RKO (cell line): ENCODE data around the gene MEGF6.

ENCODE experiments used
- DNase-seq: peaks from one replicate; pipeline ENCODE4 v3.0.0-alpha.2; 2016; ENCODE audit warnings: low spot score

MEGF6 gene

DNA sequence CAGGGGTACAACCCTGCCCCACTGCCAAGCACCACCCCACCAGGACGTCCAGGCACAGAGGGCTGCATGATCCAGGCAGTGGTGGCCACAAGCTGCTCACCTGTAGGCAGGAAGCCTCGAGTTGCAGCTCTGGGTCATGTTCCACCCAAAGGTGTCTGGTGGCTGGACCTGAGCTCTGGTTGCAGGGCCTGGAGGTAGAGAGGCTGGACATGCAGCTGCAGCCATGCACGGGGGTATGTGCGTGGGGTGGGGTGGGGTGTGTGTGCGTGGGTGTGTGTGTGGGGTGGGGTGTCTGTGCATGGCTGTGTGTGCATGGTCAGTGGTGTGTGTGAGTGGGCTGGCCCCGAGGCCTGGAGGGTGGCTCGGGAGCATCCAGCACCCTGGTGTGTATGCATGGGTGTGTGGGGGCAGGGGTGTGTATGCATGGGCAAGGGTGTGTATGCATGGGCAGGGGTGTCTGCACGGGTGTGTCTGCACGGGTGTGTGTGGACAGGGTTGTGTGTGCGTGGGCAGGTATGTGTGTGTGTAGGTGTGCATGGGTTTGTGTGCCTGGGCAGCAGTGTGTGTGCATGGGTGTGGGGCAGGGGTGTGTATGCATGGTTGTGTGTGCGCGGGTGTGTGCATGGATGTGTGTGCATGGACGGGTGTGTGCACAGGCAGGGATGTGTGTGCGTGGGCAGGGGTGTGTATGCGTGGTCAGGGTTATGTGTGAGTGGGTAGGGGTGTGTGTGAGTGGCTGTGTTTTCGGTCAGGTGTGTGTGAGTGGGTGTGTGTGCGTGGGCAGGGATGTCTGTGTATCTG is 141.3 kb downstream of the MEGF6 start:
- DNase-seq = no peak

DNA sequence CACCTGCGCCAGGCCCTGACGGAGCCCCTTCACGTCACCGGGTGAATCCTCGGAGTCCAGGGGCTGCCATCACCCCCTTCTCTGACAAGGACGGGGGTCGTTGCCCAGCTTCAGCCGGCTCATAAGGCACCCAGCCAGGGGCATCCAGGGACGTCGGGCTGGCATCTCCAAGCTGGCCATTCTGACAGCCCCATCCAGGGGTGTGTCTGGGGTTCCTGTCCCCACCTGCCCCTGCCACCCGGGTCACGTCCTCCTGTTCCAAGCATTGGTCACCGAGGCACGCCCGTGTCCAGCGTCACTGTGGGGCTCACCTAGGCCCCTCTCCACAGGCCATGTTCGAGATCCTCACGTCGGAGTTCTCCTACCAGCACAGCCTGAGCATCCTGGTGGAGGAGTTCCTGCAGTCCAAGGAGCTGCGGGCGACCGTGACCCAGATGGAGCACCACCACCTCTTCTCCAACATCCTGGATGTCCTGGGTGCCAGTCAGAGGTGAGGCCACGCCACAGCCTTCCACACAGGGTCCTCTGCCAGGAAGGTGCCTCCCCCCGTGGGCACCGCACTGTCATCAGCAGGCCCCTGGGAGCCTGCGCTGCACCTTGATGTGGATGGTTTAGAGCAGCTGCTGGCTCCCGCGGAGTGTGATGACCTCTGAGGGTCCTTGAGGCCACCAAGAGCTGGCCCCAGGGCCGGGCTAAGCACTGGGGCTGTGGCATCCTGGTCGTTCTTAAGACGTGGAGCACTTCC is 142.0 kb downstream of the MEGF6 start:
- DNase-seq = no peak

DNA sequence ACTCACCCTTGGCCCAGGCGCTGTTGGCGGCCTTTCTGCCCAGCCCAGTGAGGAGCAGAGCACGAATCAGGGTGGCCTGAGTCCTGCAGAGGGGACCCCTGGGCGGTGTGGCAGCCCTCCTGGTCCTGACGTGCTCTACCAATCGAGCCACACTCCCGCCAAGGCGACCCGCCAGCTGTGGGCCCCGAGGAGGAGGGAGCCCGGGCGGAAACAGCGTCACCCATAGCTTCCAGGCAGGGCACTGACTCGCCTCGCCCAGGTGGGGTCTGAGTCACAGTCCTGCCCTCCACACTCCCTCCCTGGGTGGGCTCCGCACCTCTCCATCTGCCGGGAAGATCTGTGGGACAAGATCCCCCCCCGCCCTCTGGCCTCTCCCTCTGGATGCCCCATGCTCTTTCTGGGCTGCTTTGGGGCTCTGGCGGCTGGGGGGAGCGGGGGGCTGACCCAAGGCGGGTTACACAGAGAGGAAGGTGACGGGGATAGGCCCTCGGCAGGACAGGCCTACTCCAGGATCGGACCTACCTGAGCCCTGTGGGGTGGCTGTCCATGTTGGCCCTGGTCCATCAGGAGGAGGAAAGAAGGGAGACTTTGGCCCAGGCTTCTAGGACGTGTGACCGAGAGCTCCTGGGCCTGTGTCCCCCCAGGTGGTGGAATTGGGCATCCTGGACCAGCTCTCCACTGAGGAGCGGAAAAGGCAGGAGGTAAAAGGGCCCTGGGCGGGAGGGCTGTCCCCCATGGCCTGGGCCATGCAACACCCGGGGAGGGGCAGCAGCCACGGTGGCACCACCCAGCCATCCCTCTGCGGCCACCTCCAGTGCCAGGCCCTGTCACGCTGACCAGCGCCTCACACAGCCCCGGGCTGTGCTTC is 142.8 kb downstream of the MEGF6 start:
- no peak for DNase-seq

DNA sequence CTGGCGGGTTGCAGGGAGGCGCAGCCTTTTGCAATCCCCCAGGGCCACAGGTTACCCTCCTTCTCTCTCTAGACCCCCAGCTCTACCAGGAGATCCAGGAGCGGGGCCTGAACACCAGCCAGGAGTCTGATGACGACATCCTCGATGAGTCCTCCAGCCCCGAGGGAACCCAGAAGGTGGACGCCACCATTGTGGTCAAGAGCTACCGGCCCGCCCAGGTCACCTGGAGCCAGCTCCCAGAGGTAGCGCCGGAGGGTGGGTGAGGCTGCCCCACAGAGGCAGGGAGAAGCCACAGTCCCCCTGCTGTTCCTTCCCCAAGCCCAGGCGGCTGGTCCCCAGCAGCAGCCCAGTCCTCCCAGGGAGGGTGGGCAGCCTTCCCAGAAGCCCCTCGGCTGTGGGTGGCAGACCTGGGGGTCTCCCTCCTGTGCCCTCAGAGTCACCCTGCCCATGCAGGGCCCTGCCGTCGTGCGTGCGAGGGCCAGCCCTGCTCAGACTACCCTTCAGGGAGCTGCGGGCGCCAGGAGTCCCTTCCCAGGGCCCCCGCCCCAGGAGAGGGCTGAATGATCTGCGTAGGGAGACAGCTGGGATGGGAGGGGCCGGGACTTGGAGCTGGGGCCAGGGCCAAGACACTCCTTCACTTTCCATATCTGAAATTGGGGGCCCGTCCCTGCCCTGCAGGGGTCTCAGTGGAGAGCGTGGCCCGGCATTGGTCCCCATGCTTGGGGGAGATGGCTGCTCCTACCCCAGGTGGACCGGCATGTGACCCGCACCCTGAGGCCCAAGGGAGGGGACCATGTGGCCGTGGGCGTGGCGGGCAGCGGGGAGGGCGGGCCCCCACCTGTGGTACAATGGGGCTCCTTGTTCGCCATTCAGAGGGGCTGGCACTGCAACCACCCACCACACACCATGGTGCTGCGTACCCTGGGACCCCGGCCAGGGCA is 143.9 kb downstream of the MEGF6 start:
- DNase-seq = no peak

DNA sequence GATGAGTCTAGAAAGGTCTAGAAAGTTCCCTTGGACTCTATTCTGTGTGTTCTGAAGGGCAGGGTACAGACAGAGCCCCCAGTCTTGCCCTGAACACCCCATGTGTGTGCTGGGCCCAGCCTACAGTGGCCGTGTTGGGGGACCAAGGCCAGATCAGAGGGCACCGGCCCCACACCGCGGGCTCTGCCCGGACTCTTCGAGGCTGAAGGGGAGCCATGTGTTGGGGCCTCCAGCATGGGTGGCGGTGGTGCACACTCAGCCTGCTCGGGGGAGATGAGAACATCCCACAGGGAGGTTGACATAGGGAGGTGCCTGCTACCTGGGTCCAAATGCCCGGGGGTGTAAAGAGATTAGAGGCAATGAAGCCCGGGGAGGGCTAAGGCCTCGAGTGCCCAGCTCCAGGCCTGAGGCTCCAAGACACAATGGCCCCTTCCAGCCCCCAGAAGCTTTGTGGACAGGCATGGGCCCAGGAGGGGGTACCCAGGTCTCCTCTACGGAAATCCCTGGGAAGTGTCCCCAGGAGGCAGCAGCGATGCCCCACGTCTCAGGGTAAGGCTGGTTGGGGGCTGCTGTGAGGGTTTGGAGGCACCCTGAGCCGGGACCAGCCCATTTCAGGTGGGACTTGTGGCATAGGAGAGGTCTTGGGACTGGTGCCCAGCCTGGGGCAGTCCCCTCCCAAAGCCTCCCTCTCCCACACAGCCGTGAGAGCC is 144.8 kb downstream of the MEGF6 start:
- DNase-seq = no peak

DNA sequence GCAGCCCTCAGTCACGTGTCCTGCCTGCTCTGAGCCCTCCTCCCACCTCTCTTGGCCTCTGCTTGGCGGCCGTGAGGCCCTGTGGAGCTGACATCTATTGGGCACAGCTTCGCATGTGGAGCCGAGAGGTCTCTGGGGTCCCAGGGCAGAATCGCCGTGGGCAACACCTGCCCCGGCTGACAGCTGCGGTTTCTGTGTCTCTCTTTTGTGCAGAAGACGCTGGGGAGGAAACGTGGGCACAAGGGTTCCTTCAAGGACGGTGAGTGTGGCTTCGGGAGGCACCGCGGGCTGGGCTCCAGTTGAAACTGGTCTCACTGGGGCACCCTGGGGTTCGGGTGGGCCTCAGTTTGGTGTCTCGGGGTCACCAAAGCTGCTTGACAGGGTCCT is 145.4 kb downstream of the MEGF6 start:
- no peak for DNase-seq

DNA sequence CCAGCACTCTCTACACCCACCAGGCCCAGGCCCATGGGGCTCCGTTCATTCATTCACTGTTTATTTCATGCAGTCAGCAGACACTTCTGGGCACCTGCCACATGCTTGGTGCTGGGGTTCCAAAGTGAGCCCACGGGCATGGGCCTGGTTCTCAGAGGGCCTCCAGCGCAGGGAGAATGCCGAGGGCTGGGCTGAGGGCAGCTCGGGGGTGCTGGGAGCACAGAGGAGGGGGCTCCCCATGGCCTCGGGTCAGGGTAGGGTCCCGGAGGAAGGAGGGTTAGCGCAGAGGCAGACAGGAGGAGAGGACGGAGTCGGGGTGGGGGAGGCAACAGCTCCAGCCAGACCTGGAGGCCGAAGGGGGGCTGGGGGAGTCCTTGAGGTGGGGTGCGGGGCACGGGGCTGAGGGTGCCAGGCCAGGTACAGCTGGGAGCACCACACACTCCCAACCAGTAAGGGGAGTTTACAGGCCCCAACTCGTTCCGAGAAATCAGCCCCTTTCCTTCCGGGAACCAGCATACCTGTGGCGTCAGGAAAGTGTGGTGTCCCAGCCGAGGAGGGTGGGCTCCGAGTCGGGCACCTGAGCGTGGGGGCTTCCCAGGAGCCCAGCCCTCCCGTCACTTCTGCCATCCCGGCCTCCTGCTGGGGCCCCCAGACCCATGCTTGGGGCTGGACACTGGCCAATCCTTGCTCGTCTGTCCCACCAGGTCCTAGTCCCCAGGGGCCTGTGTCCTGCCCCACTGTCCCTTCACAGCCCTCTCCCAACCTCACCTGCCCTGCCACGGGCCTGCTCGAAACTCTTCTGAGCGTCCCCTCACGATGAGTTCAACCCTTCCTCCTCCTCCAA is 146.0 kb downstream of the MEGF6 start:
- DNase-seq = no peak

DNA sequence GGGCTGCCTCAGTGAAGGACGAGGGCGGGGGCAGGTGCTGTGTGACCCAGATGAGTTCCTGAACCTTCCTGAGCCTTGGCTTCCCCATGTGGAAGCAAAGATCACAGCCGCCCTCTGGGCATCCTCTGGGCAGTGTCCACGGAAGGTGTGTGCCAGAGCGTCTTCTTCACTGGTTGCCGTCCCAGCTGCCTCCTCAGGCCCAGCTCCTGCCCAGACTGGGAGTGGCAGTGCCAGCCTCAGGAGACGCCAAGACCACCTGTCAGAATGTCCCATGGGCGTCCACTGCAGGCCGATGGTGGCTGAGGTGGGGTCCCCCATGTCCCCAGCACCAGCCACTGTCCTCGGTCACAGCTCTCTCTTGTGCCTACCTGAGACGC is 146.7 kb downstream of the MEGF6 start:
- no peak for DNase-seq

DNA sequence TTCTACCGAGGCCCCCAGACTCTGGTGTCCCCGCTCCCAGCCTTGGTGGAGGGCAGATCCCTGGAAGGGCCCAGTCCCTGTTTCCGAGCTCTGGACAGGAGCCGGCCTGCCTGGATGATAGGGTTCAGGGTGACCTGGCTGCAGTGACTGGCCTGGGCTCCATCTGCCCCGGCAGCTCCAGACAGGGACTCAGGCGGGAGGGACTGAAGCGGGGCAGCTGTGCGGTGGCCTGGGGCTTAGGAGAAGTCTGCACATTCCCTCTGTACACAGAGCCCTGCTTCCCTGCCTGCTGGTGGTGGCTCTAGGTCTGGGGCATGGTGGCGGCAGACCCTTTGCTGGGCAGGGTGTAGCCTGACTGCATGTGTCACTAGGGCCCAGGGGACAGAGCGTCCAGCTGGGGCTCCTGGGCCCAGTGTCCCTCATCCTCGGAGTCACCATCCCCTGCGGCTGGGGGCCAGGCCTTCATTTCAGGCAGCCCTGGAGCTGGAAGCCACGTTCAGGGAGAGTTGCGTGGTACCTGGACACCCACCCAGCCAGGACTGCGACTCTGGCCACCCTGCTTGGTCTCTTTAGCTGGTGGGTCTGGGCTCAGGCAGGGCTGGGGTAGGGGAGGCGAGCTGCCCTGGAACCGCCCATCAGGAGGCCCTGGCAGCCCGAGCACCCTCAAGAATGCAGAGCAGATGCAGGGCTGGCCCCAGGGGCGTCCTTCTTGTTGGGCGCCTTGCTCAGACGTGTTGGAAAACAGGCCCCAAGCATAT is 147.2 kb downstream of the MEGF6 start:
- no peak for DNase-seq

DNA sequence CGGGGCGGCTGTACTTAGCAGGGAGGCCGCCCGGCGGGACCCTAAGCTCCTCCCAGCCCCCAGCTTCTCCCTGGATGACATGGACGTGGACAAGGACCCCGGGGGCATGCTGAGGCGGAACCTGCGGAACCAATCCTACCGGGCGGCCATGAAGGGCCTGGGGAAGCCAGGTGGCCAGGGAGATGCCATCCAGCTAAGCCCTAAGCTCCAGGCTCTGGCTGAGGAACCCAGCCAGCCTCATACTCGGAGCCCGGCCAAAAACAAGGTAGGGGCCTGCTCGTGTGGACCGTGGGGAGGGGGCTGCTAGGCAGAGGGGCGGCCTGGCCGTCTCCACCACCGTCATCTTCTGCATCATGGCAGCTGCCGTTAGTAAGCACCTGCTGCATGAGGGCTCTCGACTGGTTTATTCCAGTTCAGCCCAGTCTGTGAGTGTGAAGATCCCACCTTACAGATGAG is 147.9 kb downstream of the MEGF6 start:
- DNase-seq = no peak

DNA sequence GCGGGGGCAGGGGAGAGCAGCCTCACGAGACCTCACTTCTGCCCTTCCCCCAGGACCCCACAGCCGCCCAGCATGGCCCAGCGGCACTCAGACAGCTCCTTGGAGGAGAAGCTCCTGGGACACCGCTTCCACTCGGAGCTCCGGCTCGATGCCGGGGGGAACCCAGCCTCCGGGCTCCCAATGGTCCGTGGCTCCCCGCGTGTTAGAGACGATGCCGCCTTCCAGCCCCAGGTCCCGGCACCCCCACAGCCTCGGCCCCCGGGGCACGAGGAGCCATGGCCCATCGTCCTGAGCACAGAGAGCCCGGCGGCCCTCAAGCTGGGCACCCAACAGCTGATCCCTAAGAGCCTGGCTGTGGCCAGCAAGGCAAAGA is 148.3 kb downstream of the MEGF6 start:
- no peak for DNase-seq

DNA sequence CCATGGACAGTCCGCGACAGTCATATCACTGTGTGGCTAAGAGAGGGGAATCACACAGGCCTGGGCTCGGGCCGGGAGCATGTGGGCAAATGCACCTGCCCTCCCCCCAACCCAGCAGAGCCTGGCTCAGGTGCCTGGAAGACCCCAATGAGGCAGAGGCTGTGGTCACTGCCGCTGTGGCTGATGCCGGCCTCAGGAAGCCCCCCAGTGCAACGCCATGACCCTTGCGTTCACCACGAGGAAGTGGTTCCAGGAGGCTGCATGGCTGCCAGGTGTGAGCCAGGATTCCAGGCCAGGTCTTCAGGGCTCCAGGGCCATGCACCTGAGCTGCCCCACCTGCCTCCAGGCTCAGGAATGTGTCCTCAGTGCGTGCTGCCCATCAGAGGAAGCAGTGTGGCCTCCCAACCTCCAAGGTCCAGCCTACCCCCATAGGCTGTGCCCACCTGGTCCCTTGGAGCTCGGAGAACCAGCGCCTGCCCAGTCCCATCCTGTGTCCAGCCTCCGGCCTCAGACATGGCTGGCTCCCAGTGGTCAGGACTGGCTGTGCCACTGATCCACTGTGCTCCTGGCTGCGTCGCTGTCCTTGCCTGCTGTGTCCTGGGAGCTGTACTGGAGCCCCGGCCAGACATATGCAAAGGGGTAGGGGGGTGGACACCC is 148.8 kb downstream of the MEGF6 start:
- DNase-seq = no peak

DNA sequence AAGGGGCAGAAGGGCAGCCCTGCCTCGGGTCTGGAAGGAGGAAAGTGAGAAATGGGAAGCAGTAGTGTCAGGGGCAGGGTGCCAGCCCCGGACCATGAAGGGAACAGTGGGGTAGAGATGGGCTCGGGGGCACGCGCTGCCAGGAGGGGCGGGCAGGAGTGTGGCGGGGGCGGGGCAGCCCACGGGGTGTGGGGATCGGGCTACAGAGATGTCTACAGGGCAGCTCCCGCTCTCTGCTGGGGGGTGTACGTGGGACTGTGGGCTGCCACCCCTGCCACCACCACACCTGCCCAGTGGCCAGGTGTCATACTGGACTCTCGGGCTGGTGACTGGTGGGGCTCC is 149.4 kb downstream of the MEGF6 start:
- DNase-seq = no peak

DNA sequence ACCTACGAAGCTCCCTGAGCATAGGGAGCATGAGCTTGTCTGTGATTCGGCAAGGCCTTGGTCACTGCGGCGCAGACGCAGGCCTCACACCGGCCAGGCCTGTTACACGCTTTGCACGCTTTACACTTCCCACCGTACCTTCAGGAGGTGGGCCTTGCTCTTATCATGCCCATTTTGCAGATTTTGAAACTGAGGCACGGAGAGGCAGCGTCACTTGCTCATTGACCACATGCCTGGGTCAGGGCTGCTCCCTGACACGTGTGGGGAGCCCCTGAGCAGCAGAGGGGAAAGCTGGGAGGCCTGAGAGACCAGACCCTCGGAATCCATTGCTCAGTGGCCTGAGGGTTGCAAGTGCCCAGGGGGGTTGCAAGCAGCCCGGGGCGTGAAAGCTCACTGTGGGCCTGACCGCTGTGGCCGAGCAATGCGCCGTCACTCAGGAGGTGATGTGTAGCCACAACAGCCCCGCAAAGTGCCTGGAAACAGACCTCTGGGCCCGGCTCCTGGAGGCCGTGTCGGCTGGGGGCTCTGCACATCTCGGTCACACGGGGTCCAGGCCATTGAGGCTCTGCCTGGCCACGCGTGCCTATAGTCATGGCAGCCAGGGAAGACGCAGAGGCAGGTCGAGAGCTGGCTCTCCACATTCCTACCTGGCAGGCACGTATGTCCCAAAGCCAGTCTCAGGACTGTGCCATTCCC is 149.9 kb downstream of the MEGF6 start:
- DNase-seq = no peak

DNA sequence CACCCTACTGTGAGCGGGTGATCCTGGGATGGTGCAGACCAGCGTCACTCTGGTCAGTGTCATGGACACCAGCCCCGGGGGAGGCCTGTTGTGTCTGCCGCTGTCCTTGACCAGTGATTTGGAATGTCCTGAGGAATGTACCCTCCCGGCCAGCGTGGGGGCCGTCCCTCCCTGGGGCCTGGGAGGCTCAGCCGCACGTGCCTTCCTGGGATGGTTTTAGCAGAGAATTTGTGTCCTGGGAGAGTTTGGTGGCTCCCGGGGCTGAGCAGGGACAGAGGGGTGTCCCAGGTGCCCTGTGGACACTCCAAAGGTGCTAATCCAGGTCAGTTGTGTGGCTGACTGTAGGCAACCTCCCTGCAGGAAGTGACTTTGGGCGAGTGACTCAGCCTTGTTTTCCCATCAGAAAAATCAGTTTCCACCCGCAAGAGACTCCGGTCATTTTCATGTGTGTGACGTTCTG is 150.6 kb downstream of the MEGF6 start:
- DNase-seq = no peak

DNA sequence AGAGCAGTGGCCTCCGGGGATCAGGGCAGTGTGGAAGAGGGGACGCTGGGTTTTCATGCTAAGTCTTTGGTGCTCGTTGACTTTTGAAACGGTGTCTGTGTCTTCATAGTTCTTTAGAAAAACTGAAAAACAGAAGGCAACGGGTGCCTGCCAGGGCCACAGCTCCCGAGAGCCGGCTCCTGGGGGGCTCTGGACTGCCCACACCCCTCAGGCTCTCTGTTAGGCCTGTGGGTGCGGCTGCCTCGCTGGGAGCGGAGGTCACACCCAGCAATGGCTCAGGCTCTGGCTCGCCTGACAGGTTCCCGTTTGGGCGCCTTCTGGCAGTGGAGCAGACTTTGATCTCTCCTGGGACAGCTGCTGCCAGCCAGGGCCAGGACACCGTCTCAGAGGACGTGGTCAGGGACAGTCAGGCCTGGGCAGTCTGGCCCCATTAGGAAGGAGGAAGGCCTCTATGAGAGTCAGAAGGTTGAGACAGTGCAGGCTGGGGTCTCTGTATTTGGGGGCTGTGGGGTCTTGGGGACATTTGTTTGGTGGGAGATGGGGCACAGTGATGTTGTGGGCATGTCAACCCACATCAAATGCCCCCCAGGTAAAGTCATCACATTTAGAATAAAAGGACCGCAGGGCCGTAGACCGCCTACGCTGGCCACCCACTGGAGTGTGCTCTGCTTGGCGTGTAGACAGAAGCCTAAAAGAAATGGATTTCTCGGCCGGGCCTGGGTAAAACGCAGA is 151.2 kb downstream of the MEGF6 start:
- DNase-seq = no peak
